HG02798 (cell line): ENCODE measurements around the gene MYO5B.

Experiments used
- ATAC-seq: cut with Tn5 transposase; IDR thresholded peaks from one replicate; pipeline ENCODE4 v1.9.1; 2021; ENCODE audit warnings: mild to moderate bottlenecking; ENCODE audit not compliant: unreplicated experiment, poor library complexity

The MYO5B gene

GRCh38 chr18:50079571-50080295 is 115.2 kb downstream of the MYO5B start:
- ATAC-seq, result no peak

DNA sequence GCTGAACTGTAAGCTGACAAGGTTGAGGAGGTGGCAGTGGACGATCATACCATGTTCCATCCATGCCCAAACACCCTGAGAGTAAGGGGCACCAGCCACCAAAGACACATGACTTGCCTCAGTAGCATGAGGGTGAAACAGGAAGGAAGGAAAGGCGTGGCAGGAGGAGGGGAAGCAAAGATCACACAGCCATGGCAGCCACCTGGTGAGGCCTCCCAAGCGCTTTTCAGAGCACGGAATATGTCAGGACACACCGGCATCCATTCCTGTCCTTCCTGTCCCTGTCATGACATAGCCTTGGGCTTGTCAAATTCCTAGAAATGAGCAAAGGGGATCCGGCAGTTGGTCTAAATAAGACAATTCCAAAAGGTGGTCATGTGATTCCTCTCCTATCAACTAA is 118.7 kb downstream of the MYO5B start:
- ATAC-seq, result no peak

GRCh38 chr18:50075772-50076171 is 119.2 kb downstream of the MYO5B start:
- no peak for ATAC-seq

DNA sequence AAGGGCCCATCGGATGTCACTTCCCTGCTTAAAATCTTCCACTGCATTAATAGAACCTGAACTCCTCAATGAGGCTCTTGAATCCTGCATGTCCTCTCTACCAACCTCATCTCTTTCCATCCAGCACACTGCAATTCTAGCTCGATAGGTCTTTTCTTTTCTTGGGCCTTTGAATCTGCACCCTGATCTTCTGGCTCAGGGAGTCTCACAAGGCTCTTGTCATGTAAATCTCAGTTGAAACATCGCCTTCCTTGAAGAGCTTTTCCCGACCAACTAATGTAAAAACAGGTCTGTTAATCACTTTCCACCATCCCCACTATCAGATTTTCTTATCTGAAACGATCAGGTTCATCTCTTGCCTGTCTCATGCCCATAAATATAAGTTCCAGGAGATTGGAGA is 120.5 kb downstream of the MYO5B start:
- ATAC-seq, result no peak

GRCh38 chr18:50073319-50073718 is 121.6 kb downstream of the MYO5B start:
- no peak for ATAC-seq

DNA sequence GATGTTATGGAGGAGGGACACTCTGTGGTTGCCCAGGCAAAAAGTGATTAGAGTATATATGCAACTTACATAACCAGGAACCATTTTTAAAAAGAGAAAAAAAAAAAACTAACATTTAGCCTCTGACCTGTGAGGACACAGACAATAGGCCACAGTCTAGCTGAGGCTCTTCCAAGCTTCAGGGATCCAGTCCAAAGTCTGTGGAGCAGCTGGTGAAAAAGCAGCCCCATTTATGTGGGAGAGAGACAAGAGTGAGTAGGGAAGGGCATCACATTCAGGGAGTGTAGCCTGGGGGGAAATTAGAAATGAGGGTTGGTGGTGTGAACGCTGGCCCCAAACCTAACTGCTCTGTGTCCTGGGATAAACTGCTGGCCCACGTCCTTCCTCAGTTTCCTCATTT is 122.8 kb downstream of the MYO5B start:
- ATAC-seq, result no peak

DNA sequence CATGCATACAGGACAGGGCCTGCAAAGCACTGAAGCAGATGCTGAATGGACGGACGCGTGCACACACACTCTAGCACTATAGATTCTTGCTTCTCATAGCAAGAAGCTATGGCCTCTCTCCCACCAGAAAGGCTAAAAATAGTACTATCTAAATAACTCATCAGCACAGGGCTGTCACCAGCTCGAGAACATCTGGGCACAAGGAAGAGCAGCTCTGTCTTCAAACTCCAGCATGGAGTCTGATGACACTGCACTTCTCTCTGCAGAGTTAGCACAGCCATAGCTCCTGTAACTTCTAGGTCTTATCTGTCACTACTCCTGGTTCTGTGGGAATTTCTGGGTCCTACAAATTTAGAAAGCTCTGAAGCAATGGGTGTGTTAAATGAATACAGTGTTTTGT is 123.5 kb downstream of the MYO5B start:
- no peak for ATAC-seq

DNA sequence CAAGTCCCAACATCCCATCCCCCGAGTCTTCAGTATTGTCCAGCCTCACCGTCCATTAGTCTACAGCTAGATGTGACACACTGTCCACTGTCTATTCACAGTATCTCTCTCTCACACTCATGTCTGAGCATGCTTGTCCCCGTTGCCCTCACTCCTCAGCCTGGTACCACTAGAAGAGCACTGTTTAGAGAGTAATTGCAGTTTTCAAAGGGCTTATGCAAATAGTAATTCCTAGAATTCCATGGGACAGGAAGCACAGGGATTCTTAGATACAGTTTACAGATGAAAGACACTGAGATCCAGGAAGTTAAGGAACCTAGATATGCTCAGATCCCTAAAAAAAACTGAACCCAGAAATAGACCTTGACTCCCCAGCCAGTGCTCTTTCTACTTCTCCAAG is 125.5 kb downstream of the MYO5B start:
- ATAC-seq, result no peak

- ATAC-seq, result no peak
Measured at GRCh38 chr18:50065527-50065926, 129.4 kb downstream of the MYO5B start.

DNA sequence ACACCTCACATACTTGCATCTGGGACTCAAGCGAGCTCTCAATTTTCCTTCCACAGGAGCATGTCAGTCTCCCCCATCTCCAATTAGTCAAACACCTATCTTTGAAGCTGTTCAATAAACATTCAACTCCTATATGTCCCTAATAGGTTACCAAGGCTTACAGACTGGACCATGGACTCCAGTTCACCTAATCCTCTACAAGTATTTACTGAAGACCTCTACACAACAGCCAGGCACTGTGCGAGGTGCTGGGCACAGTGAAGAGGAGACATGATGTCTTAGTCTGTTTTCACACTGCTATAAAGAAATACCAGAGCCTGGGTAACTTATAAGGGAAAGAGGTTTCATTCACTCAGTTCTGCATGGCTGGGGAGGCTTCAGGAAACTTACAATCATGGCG is 129.9 kb downstream of the MYO5B start:
- no peak for ATAC-seq

- no peak for ATAC-seq
Measured at GRCh38 chr18:50061876-50062517, 132.9 kb downstream of the MYO5B start.

DNA sequence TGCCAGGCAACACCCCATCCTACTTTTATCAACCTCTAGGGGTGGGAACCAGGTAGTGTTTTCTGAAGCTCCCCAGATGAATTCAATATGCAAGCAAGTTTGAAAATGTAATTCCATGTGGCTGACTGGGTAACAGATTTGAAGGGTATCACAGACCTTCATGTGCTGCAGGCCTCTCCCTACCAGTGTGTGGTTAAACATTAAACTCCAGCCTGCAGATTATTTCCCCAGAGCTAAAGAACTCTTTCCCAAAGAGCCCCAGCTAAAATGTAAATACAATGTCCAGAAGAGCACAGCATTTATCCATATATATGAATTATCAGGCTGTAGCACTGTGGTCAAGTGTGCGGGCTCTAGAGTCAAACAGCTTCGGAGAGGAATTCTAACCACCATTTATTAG is 134.1 kb downstream of the MYO5B start:
- ATAC-seq, result no peak

GRCh38 chr18:50058731-50059130 is 136.2 kb downstream of the MYO5B start:
- ATAC-seq, result no peak

GRCh38 chr18:50057009-50057408 is 137.9 kb downstream of the MYO5B start:
- no peak for ATAC-seq

DNA sequence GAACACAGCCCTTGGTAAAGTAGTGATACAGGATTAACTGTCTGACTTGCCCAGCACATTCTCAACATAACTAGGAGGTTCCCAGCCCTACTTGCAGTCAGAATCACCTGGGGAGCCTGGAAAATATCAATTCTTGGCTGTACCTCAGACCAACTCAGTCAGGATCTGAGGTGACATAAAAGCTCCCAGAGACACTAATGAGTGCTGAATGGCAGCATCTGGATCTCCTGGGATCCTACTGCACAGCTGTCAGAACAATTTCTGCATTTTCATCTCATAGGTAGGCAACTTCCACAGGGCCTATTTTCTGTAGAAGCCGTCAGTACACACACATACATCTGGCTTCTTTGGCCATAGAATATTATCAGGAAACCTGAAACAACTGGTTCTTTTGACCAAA is 138.8 kb downstream of the MYO5B start:
- no peak for ATAC-seq

DNA sequence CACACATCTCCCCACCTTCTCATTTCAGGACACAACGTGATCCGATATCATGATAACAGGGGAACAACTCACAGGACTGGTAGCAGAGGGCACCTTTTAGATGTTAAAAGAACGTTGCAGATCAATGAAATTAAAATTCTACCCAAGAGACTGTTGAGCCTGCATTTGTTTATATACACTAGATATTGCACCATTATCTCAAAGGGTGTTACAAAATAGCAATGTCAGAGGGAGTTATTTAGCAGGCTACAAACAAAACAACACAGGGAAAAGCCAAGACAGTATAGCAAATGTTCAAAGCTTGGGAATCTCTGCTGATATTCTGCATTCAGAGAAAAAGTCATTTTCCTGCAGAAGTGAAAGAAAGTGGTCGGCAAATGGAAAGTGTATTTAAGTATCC is 139.5 kb downstream of the MYO5B start:
- no peak for ATAC-seq

GRCh38 chr18:50053111-50053510 is 141.8 kb downstream of the MYO5B start:
- ATAC-seq, result no peak

GRCh38 chr18:50051288-50051687 is 143.7 kb downstream of the MYO5B start:
- ATAC-seq, result no peak

GRCh38 chr18:50045126-50045525 is 149.8 kb downstream of the MYO5B start:
- no peak for ATAC-seq

- no peak for ATAC-seq
Measured at GRCh38 chr18:50044402-50044801, 150.5 kb downstream of the MYO5B start.

GRCh38 chr18:50042611-50043010 is 152.3 kb downstream of the MYO5B start:
- no peak for ATAC-seq

DNA sequence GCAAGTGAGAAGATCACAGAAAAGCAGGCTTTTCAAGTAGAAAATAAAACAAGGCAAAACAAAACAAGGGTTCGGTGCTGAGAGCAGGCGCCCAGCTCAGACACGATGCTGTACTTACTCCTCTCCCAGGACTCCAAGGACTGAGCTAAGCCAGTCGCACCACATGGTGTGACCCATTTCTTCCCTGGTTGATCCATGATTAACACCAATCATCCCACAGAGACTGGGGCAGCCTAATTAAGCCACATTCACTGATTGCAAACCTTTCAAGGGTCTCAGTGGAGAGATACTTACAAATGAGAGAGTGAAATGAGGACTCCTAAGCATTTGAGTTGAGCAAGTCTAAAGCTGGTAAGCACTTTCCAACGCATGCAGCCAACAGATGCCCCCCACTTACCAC is 155.2 kb downstream of the MYO5B start:
- no peak for ATAC-seq
